Kidney (tissue), 14 donors: ENCODE measurements around the gene TMEM229B. TPM values are rescaled to one million over a fixed set of nuclear protein-coding genes. Genes with fewer than 3 reads are reported as not detected.

Experiments
- DNase-seq, 5 donors: peaks; one replicate each; pipeline ENCODE4 v3.0.0-alpha.2; 2013 to 2020
- FAIRE-seq: peaks from 2 replicates; lab custom pipeline; 2012; peaks lifted over from hg19 to GRCh38; lab: Jason Lieb, UNC
- H3K27ac ChIP-seq, 2 donors: one replicate each; pipeline ENCODE4 v1.7.0; 2013; ENCODE audit warnings: low read depth in 2 of 2, low read length in 2 of 2, inconsistent platforms in 1 of 2
- H3K27me3 ChIP-seq: one replicate; pipeline ENCODE4 v1.7.1; 2013; ENCODE audit warnings: low read length, inconsistent platforms; ENCODE audit not compliant: control insufficient read depth, insufficient read depth
- H3K36me3 ChIP-seq, 3 donors: one replicate each; pipeline versions ENCODE4 v1.7.0 to v1.7.1; 2013; ENCODE audit warnings: low read length in 3 of 3, control low read depth in 1 of 3, inconsistent platforms in 1 of 3; ENCODE audit not compliant: insufficient read depth in 3 of 3, control insufficient read depth in 2 of 3
- H3K4me1 ChIP-seq, 3 donors: one replicate each; pipeline versions ENCODE4 v1.7.0 to v1.7.1; 2013; ENCODE audit warnings: low read length in 3 of 3, inconsistent platforms in 1 of 3, low read depth in 1 of 3; ENCODE audit not compliant: control insufficient read depth in 2 of 3, insufficient read depth in 2 of 3
- H3K4me3 ChIP-seq, 3 donors: one replicate each; pipeline versions ENCODE4 v1.7.0 to v1.8.1; 2013; ENCODE audit warnings: low read length in 3 of 3, control low read depth in 1 of 3, inconsistent platforms in 1 of 3
- H3K9ac ChIP-seq, 3 donors: one replicate each; pipeline versions ENCODE4 v1.7.0 to v1.7.1; 2013; ENCODE audit warnings: low read length in 3 of 3, control low read depth in 1 of 3, inconsistent platforms in 1 of 3
- H3K9me3 ChIP-seq, 3 donors: one replicate each; pipeline versions ENCODE4 v1.7.0 to v1.7.1; 2013; ENCODE audit warnings: low read length in 3 of 3, control low read depth in 1 of 3, inconsistent platforms in 1 of 3; ENCODE audit not compliant: control insufficient read depth in 2 of 3, insufficient read depth in 1 of 3
- CTCF ChIP-seq: IDR thresholded peaks from 3 replicates; pipeline ENCODE4 v1.5.1; 2012; ENCODE audit warnings: mild to moderate bottlenecking, moderate library complexity, borderline replicate concordance; ENCODE audit not compliant: insufficient read depth; ENCODE audit errors: extremely low read depth
- intact Hi-C: fragments of 100-400 bp; cut with DNase I; formaldehyde crosslinking; loops from one replicate; pipeline ENCODE4 v1.11.1; 2022
- polyA plus RNA-seq: library from polyadenylated mRNA; stranded (reverse); fragments of 350-450 nt; fragmentation: Illumina TruSeq; extraction: RNeasy Lipid Tissue Mini Kit (QIAGEN cat#74804); gene quantifications from one replicate; pipeline ENCODE4 v1.2.3, GENCODE V29; 2014; ENCODE audit warnings: low read depth, low replicate concordance; ENCODE audit not compliant: insufficient read depth
- total RNA-seq: library from RNA; stranded (reverse); fragmentation: NEBNext Ultra II Directional; extraction: Animal tissue kit (Norgen Biotek cat#: 25700); gene quantifications from one replicate; pipeline ENCODE4 v1.2.1, GENCODE V29; 2021
- donor health status: control.
- donor health status: control.
- donor health status: control.
- donor health status: control.
- donor health status: control.
- donor health status: DM: yes; HTN: yes; CAD: no.
- donor health status: Normal renal cell carcinoma (clear cell type).

Gene TMEM229B
- total and polyA plus RNA-seq, 2 donors from 2014 or later, result 3.1 to 7.8 TPM

GRCh38 chr14:67492538-67492937, 4.0 kb upstream of the TMEM229B start:
- H3K36me3 ChIP-seq, result no peaks in the 10 kb centered on the region
- H3K4me1 ChIP-seq, result peaks cover 0 to 7% (median 0%) of the 10 kb centered on the region in 3 donors
- no peak for TF ChIP-seq CTCF
- no peak overlapping the region for H3K4me3 ChIP-seq
- H3K27me3 ChIP-seq, result no peaks in the 10 kb centered on the region
- DNase-seq (no peak), FAIRE-seq (no peak)
- H3K9me3 ChIP-seq, result peaks cover 0 to 4% (median 0%) of the 10 kb centered on the region in 3 donors
- H3K27ac ChIP-seq, result no peak overlapping the region
- no peak overlapping the region for H3K9ac ChIP-seq
- intact Hi-C loops, result no loop called here

- Histone ChIP-seq H3K36me3 (no peaks in the 10 kb centered on the region), H3K4me3 (no peak overlapping the region), H3K9ac (no peak overlapping the region), H3K4me1 (peaks cover 0 to 7% (median 0%) of the 10 kb centered on the region in 3 donors), H3K27me3 (no peaks in the 10 kb centered on the region), H3K9me3 (peaks cover 0 to 4% (median 0%) of the 10 kb centered on the region in 3 donors), H3K27ac (no peak overlapping the region)
- intact Hi-C loops, result no loop called here
- TF ChIP-seq CTCF, result no peak
- FAIRE-seq (no peak), DNase-seq (peak in 2 of 5 donors; percentile 27 to 55)
These were observed 3.4 kb upstream of the TMEM229B start for GRCh38 chr14:67491741-67492507.

- Histone ChIP-seq H3K4me1 (peaks cover 0 to 7% (median 0%) of the 10 kb centered on the region in 3 donors), H3K4me3 (no peak overlapping the region), H3K36me3 (no peaks in the 10 kb centered on the region), H3K9ac (no peak overlapping the region), H3K27me3 (no peaks in the 10 kb centered on the region), H3K27ac (no peak overlapping the region), H3K9me3 (peaks cover 0 to 4% (median 0%) of the 10 kb centered on the region in 3 donors)
- DNase-seq (peak in 1 of 5 donors; percentile 6), FAIRE-seq (no peak)
- TF ChIP-seq CTCF, result no peak
- intact Hi-C loops, result no loop called here
These were observed 2.8 kb upstream of the TMEM229B start for GRCh38 chr14:67491285-67491684.
